ENCODE results near the gene GIT2. TPM values are rescaled to one million over a fixed set of nuclear protein-coding genes. Genes with fewer than 3 reads are reported as not detected.
"Not testable (repeated sequence)": the region's sequence is repeated elsewhere in the genome, so short reads cannot be mapped to it uniquely, and the experiment has no call there.

GIT2 gene
- polyA plus RNA-seq, 1 donor = 54.5 TPM

GRCh38 chr12:110006115-110006514 is 9.9 kb upstream of the GIT2 start:
- DNase-seq = no peak

- no peak for DNase-seq
Measured at GRCh38 chr12:110005319-110005973, 9.3 kb upstream of the GIT2 start.

GRCh38 chr12:110004598-110004997 is 8.4 kb upstream of the GIT2 start:
- no peak for DNase-seq

DNA sequence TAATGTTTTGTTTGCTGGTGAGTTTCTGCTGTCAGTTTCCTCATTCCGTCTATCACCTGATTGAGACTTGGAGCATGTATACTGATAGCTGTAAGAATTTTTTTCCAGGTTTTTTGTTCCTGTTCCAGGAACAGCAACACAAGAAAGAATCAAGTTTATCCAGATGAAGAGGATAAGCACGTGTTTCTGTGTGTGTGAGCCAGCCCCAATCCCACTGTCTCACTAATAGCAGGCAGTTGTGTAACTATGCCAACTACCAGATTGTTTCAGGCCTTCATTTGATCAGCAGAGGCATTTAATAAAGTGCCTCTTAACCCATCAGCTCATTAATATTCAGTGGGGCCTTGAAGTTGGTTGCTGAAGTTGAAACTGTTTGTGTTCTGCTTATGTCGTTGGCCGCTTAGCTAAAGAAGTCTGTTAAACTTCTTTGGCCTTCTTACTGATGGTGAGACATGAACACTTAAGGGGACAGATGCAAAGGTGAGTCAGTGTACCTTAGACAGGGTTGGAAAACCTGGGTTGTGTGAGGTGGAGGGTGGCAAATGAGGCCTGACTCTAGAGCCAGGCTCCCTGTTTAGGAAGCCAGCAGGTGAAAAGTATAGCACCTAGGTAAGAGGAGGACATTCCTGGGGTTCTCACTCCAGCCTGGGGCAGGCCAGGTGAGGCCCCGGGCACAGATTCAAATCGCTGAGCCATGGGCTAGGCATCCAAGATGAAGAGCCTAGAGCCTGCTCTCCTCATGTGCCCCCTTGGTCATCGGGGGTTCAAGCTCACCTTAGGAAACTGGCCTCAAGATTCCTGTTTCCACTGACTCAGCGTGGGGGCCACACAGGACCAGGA is 6.7 kb upstream of the GIT2 start:
- no peak for DNase-seq

DNA sequence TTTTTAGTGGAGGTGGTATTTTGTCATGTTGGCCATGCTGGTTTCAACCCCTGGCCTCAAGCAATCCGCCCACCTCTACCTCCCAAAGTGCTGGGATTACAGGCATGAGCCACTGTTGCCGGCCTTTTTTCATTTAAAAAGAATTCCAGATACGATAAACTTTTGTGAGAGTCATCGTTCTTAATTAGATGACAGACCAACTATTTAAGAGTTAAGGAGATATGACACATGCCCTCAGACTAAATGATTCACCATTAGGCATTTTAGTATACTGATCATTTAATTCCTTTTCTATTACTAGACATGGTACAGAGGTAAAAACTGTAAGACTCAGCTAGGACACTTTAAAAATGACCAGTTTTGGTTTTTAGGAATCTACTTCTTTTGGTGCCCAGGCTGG is 5.4 kb upstream of the GIT2 start:
- no peak for DNase-seq

- DNase-seq = no peak
Measured at GRCh38 chr12:109999983-110000505, 3.9 kb upstream of the GIT2 start.

- no peak for DNase-seq
Measured at GRCh38 chr12:109999649-109999971, 3.4 kb upstream of the GIT2 start.

GRCh38 chr12:109998904-109999648 is 2.9 kb upstream of the GIT2 start, which contains the start of gene ANKRD13A:
Gene ANKRD13A (plus strand): TSS chr12:109999430. CDS start chr12:109999689, 259 bp downstream.
- DNase-seq = peak; percentile 94

DNA sequence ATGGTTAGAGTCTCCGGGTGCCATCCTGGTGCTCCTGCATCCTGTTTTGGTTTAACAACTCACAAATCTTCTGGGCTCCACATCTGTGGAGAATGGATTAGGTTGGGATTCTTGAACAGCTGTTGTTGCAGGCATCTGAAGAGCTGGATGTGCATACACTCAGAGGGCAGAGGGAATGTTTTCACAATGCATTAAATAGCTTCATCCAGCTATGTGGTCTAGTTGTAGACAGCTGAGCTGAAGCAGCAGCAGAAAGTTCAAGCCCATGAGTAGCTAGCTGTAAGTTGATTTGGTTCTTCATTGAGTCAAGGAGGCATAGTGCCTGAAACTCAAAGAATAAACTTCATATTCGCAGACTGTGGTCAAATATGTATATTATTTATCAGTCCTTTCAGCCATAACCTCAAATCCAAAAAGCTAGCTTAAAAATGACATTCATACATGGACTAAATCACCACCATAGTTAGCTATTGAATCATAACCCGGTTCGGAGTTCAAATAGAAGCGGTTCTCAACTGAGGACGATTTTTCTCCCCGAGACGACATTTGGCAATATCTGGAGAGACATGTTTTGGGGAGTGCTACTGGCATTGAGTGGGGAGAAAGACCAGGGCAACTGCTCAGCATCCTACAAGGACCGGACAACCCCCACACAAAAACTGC is 2.2 kb upstream of the GIT2 start:
- no peak for DNase-seq

GRCh38 chr12:109997393-109997792 is 1.2 kb upstream of the GIT2 start:
- DNase-seq = no peak

- DNase-seq = no peak
Measured at GRCh38 chr12:109996483-109996853, 300 bp upstream of the GIT2 start.

- DNase-seq = no peak
Measured at GRCh38 chr12:109995361-109995685, 845 bp downstream of the GIT2 start.

- no peak for DNase-seq
Measured at GRCh38 chr12:109994401-109995175, 1.6 kb downstream of the GIT2 start.

DNA sequence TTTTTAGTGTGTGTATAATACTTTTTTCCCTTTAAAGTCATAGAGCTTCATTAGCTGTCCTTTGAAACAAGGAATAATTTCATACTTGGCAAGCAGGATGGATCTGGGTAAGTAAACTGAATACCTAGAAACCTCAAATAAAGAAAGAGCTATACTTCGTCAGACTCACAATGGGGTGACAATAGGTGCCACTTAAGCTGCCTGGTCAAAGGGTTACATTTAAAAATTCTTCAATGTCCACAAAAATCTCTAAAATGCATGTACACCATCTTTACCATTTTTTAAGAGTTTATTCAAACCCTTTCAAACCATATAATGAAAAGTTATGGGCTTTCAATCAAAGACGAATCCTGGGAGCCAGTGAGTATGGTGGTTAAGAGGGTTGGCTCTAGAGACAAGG is 3.1 kb downstream of the GIT2 start:
- no peak for DNase-seq

DNA sequence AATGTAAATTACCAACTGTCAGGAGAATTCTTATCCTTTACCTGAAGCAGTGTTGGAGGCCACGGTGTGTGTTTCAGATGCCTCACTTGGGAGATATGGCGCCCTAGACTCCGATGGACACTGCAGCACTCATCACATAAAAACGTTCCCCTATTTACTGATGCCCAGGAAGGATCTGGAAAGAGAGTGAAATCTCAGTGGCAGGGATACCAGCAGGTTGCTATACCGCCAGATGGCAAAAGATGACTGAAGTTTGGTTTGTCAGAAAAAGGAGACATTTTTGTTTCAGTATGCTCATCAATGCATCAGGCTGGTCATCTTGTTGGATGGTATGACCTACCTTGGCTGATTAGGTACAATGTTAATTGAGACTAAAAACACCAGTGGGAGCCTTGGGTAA is 4.6 kb downstream of the GIT2 start:
- DNase-seq = no peak

DNA sequence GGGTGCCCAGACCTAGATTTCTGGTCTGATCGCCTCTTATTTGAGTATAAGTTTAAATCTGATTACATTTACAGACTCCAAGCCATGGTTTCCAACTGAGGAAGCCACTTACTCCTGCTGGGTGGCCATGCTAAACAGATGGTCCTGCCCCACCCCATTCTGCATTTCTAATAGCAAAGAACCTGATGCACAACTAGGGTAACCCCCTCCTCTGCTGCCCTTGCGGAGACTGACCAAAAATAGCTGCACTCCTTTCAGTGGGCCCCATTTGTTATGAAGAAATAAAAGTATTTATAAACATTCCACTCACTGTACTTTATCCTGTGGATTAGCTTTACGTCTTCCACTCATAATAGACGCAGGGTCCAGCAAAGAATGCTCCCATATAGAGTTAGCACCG is 6.8 kb downstream of the GIT2 start:
- no peak for DNase-seq

DNA sequence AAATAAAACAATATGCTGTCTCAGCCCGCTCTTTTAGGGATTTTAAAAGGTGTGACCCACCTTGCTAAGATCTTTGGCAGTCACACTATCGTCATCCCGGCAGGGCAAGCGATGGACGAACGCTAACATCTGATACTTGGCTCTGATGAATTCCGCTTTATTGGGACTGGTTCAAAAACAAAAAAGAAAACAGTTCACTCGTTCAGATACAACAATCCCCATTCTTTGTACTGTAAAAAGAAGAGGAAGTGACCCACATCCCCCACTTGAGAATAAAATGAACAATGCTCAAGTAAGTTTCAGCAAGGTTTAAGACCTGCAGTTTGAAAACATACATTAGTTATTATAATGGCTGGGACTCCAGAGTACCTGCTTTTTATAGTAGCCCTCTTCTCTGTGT is 7.3 kb downstream of the GIT2 start:
- no peak for DNase-seq

DNA sequence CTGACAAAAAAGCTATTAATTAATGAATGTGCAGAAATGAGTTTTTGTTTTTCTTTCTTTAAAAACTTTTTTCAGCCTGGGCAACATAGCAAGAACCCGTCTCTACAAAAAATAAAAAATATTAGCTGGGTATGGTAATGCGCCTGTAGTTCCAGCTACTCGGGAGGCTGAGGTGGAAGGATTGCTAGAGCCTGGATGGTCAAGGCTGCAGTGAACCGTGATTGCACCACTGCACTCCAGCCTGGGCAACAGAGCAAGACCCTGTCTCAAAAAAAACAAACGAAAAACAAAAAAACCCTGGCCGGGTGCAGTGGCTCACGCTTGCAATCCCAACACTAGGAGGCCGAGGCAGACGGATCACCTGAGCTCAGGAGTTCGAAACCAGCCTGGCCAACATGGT is 7.9 kb downstream of the GIT2 start:
- no peak for DNase-seq

DNA sequence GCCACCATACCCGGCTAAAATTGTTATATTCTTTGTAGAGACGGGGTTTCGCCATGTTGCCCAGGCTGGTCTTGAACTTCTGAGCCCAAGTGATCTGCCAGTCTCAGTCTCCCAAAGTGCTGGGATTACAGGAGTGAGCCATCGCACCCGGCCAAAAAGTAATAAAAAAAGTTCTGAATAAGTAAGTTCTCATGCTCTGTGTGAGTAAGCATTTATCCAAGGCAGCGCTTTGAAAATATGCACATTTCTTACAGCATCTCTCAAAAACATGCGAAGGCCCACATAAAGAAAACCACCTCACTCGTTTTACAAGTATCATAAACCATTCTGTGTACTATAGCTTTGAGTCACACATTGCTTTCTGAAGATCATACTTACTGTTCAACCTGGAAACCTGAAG is 8.6 kb downstream of the GIT2 start:
- DNase-seq = no peak

- DNase-seq = not testable (repeated sequence)
Measured at GRCh38 chr12:109986236-109986635, 9.9 kb downstream of the GIT2 start.

GRCh38 chr12:109983432-109984142 is 12.6 kb downstream of the GIT2 start:
- no peak for DNase-seq
